Mammary epithelial cell (primary cell): ENCODE data around the gene BTBD6.

Experiments used
- CTCF ChIP-seq, 2 donors: IDR thresholded peaks in 1 of 2; conservative IDR thresholded peaks in 1 of 2; 2 replicates each; pipeline ENCODE4 v1.5.1; 2011 to 2012; ENCODE audit warnings: inconsistent platforms in 2 of 2, low read length in 2 of 2, mild to moderate bottlenecking in 2 of 2, control low read depth in 1 of 2, low read depth in 1 of 2; ENCODE audit not compliant: insufficient read depth in 1 of 2; ENCODE audit errors: extremely low read depth in 1 of 2
- EZH2 ChIP-seq: IDR thresholded peaks from 2 replicates; pipeline ENCODE4 v1.6.1; 2012; ENCODE audit warnings: low read length, inconsistent platforms, borderline replicate concordance

GRCh38 chr14:105212541-105213300 is 35.6 kb upstream of the BTBD6 start:
- TF ChIP-seq CTCF (conservative IDR thresholded peaks at IDR 0.05 in 1 of 2, IDR thresholded peaks at IDR 0.05 in 1 of 2; ENCODE audit: extremely low read depth in 1 of 2, insufficient read depth in 1 of 2, low read depth in 1 of 2, low read length in 2 of 2) (no peak), EZH2 (no peak)
